Suppressor macrophage treated with lipopolysaccharide for 4 hours (primary cell): ENCODE data around the gene RAC2.

Experiments used
- DNase-seq: peaks from one replicate; pipeline ENCODE4 v3.0.0-alpha.2; 2020

The RAC2 gene

DNA sequence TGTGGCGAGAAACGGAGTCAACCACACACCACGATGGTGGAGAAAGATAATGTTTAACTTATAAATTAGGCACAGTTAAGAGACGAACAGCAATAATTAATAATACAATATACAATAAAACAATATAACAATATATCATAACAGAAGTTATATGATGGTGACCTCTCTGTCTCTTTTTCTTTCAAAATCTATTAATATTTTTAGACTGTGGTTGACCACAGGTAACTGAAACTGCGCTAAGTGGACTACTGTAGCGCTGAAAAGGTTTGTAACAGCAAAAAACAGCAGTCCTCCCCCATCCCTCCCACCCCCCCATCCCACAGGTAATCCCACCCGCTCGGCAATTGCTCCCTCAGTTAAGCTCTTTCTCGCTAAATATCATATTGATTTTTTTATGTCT is 28.2 kb downstream of the RAC2 start:
- no peak for DNase-seq

DNA sequence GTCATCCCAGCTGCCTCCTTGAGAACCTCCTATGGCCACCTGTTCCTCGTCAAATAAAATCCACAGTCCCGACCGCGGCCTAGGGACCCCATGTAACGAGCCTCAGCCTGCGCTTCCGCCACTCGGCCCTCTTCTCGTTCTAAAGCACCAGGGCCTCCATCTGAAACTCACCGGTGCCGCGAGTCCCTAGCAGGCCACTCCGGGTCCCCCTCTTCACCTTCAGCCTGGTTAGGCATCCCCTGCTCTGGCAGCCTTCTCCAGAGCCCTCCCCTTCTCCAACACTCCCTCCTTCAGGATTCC is 29.4 kb downstream of the RAC2 start:
- no peak for DNase-seq

DNA sequence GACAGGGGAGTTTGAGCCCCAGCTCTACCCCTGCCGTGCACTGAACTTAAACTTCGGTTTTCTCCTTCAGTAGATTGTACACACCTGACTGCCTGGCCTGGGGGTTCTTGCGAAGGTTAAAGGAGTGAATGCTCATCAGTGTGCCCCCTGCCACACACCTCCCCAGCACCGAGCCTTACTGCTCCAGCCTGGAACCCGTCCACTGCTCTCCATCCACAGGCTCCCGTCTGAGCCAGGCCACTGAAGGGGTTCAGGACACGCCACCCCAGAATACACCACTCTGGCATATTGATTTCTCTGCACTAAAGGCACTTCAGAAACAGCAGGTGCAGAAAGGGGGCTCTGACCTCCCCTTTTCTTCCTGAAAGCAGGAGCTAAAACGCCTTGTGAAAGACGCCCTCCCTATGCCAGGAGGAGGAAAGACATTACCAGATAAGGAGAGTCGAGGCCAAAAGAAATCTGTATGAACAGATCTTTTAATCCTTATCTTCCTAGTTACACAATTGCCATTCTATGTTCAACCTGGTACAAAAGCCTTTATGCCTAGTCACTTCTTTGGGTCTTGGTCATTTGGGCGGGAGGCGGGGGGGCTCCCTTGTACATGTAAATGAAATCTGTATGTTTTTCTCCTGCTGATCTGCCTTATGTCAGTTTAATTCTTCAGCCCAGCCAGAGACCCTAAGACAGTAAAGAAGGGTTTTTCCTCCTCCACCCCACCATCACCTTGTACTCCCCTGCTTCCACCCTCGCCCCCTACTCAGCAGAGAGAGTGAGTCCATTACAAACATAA is 29.9 kb downstream of the RAC2 start:
- DNase-seq: no peak

- no peak for DNase-seq
Measured at GRCh38 chr22:37213218-37213855, 30.7 kb downstream of the RAC2 start.

DNA sequence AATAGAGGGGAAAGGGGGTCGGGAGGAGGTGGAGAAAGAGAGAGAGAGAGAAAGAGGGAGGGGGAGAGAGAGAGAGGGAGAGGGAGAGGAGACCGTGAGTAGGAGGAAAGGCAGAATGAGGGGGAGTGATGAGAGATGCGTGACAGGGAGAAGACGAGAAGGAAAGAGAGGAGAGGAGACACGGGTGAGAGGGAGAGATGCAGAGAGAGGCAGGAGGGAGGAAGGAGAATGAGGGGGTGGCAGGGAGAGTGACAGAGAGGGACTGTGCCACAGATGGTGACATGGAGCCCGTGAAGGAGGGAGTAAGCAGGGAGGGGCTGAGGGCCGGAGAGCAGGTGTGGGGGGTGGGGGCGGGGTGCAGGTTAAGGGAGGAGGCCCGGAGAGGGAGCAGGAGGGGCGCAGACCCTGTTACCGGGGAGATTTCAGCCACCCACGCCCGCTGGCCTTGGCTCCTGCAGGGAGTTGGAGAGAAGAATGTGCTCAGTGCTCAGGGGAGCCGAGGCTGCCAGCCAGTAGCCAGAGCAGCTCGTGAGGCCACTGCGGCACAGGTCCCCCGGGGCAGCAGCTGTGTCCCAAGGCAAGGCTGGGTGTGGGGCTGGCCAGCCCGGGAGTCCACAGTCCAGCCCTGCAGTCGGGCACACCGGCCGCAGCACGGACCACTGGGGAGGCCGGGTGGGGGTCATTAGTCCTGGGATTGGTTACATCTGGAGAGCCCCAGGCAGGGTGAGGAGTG is 31.7 kb downstream of the RAC2 start, which contains the start of gene SSTR3:
Gene SSTR3 (minus strand): TSS at position 304 of the 733 bp plus-strand sequence. CDS start 4,674 bp downstream, outside the sequence.
- no peak for DNase-seq

- DNase-seq: no peak
Measured at GRCh38 chr22:37211866-37212173, 32.2 kb downstream of the RAC2 start.

GRCh38 chr22:37211075-37211865 is 32.8 kb downstream of the RAC2 start:
- DNase-seq: no peak

GRCh38 chr22:37210041-37210803 is 33.8 kb downstream of the RAC2 start:
- no peak for DNase-seq

GRCh38 chr22:37209140-37209845 is 34.8 kb downstream of the RAC2 start:
- DNase-seq: no peak

DNA sequence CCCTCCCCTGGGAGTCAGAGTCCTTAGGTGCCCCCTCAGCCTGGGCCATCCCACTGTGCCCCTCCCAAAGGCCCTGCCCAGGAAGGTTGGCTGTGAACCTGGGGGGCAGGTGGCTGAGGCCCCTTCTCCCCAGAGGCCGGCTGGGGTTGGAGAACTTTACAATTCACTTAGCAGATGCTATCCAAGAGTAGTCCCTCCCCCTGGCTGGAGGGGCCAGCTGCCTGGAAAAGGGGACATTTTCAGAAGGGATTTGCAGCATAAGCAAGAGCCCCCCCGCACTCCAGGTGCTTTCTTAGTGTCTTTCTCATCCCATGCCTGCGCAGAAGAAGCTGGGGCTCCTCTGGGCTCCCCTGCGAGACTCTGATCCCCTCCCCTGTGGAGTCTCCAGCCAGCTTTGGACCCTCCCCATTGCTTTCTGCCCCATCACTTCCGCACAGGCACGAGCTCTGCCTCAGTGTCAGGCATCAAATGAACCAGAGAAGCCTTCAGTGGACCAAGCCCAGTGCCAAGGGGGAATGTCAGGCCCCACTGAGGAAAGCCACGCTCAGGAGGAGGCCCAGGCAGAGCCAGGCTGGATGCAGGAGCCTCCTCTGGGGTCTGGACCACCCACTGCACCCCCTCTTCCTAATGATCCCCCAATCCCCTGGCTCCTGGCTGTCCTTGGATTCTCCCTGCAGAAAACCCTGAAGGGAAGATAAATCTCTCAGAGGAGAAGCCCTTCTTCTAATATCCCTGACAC is 35.5 kb downstream of the RAC2 start:
- no peak for DNase-seq

DNA sequence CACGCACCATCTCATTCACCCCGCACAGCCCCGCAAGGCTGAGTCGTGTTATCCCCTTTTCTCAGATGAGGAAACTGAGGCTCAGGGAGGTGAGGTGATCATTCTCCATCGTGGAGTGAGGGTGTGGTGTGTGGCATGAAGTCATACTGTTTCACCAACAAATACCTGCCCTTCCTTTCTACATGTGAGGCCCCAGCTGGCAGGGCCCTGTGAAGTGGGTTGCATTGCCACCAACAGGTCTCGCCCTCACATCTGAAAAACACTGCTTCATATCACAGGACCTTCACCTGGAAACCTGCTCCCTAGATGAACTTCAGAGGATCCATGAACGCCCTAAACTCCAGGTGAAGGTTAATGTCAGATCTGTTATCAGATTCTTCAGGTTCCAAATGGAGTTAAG is 36.1 kb downstream of the RAC2 start:
- no peak for DNase-seq

DNA sequence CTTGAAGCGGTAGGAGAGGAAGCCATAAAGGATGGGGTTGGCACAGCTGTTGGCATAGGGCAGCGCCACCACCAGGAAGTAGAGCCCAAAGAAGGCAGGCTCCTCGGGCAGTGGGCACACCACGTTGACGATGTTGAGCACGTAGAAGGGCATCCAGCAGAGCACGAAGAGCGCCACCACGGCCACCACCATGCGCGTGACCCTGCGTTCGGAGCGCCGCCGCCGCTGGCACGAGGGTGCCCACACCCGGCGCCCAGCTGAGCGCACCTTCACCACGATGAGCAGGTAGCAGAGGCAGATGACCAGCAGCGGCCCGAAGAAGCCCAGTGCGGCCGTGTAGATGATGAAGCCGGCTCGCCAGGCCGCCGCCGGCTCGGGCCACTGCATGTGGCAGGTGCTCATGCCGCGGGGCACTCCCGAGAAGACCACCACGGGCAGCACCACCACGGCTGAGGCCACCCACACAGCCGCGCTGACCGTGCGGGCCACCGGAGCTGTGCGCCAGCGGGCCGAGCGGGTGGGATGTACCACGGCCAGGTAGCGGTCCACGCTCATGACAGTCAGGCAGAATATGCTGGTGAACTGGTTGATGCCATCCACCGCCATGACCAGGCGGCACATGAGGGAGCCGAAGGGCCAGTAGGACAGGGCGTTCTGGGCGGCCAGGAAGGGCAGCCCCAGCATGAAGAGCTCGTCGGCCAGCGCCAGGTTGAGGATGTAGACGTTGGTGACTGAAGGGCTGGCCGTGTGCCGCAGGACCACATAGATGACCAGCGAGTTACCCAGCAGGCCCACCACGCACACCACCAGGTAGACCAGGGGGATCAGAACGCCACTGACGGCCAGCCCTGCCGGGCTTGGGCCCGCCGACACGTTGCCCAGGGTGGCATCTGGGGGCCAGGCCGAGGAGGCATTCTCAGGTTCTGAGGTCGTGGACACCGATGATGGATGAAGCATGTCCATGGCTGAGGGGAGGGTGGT is 36.9 kb downstream of the RAC2 start:
- no peak for DNase-seq

DNA sequence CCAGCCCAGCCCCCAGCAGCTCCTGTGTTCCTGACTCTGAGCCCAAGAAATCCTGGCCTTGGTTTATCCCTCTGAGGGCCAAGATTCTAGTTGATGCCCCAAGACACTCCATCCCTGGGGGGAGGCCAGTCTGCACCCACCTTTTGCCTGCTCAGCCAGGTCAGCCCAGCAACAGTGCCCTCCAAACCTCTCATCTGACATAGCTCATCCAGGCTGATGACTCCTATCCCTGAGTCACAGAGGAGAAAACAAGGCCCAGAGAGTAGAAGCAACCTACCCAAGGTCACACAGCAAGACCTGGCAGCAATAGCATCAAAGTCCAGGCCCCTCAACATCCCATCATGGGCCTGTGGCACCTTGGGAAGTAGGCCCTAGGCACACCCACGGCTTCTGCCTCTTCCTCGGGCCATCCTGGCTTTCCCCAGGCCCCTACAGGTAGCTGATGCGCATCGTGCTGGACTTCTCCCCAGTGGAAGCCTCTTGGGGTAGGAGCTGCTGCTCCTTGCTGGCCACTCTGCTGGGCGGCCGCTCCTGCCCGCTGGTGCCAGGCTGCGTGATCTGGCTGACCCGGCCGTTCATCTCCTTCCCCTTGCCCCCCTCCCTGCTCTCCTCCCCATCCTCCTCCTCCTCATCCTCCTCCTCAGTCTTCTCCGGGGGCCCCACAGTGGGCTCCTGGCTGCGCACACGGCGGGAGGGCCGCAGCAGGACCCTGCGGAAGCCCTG is 37.8 kb downstream of the RAC2 start:
- no peak for DNase-seq

GRCh38 chr22:37205046-37205445 is 39.0 kb downstream of the RAC2 start:
- DNase-seq: no peak

DNA sequence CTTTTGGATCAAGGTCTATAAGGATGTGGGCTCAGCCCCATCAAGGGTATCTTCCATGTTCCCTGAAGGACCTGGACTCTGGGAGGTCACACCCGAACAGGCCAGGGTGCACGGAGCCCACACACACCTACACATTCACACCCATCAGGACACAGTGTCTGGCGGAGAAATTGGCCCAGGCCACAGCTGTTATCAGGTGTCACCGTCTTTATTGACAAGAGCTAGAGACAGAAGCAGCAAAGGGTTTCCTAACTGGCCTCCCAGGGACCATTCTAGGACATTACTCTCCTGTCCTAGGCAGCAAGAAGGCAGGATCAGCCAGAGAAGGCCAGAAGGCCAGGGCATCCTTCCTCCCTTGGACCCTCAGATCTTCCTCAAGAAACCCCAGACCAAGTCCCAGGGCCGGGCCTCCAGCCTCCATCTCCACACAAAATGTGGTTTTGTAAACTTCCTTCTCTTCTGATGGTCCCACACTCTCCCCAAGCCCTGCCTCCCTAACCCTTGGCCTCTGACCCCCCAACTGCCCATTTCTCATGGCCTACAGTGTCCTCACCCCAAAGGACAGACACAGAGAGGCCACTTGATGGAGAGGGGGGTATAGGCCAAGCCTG is 39.9 kb downstream of the RAC2 start:
- no peak for DNase-seq

DNA sequence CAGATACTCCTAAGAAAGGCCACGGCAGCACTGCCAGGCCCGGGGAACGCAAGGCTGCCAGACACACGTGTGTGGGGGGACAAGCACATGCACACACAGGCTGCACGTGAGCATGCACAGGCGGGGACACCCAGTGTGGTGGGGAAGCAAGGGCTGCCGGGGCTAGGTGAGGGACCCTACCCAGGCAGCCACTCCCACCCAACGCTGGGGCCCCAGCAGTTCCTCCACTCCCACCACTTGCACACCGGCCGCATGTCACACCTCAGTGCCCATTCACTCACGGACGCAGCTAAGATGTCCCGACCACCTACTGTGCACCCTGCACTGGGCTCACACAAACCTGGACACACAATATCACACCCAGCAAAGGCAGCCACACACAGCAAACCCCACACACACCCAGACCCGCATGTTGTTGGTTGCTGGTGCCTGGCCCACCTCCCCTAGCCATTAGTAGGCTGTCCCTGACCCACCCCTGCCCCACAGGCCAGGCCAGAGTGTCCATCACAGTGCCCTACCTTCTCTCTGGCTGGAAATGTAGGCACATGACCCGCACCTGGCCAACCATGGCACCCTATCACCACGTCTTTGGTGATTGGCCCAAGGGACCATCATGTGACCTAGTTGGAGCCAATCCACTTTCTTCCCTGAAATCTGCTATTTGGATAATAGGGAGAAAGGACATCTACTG is 40.6 kb downstream of the RAC2 start:
- no peak for DNase-seq

- no peak for DNase-seq
Measured at GRCh38 chr22:37202716-37203115, 41.4 kb downstream of the RAC2 start.

GRCh38 chr22:37202001-37202555 is 42.0 kb downstream of the RAC2 start:
- DNase-seq: no peak
